Glomerular visceral epithelial cell (primary cell): Measurements from ENCODE around the gene PRSS58.

Experiments used
- DNase-seq: peaks from one replicate; pipeline ENCODE4 v3.0.0-alpha.2; 2016; ENCODE audit errors: extremely low spot score

Gene PRSS58

GRCh38 chr7:142257958-142258357, at the start of gene PRSS58:
PRSS58 (minus strand) TSS chr7:142258058; CDS start chr7:142257707, 351 bp downstream.
- no peak for DNase-seq

GRCh38 chr7:142307246-142307900, 49.5 kb upstream of the PRSS58 start:
- no peak for DNase-seq

- no peak for DNase-seq
Observed at GRCh38 chr7:142303650-142304049, 45.8 kb upstream of the PRSS58 start.

GRCh38 chr7:142301923-142302550, 44.2 kb upstream of the PRSS58 start:
- DNase-seq: peak; percentile 11

- no peak for DNase-seq
Observed at GRCh38 chr7:142301299-142301698, 43.4 kb upstream of the PRSS58 start.

GRCh38 chr7:142300689-142301088, 42.8 kb upstream of the PRSS58 start:
- no peak for DNase-seq

GRCh38 chr7:142299237-142299781, 41.5 kb upstream of the PRSS58 start:
- no peak for DNase-seq

- no peak for DNase-seq
Observed at GRCh38 chr7:142298627-142299026, 40.8 kb upstream of the PRSS58 start.

- DNase-seq: no peak
Observed at GRCh38 chr7:142298009-142298408, 40.2 kb upstream of the PRSS58 start.

- DNase-seq: no peak
Observed at GRCh38 chr7:142280263-142280662, 22.4 kb upstream of the PRSS58 start.

- no peak for DNase-seq
Observed at GRCh38 chr7:142279601-142280000, 21.7 kb upstream of the PRSS58 start.

GRCh38 chr7:142275028-142275427, 17.2 kb upstream of the PRSS58 start:
- DNase-seq: no peak

GRCh38 chr7:142272841-142273240, 15.0 kb upstream of the PRSS58 start:
- no peak for DNase-seq

GRCh38 chr7:142263598-142264380, 5.9 kb upstream of the PRSS58 start:
- peak; percentile 13 for DNase-seq

GRCh38 chr7:142250705-142251104, 7.2 kb downstream of the PRSS58 start:
- peak; percentile 47 for DNase-seq

- no peak for DNase-seq
Observed at GRCh38 chr7:142249918-142250317, 7.9 kb downstream of the PRSS58 start.

GRCh38 chr7:142248166-142249160, 9.4 kb downstream of the PRSS58 start:
- DNase-seq: no peak

GRCh38 chr7:142243823-142244222, 14.0 kb downstream of the PRSS58 start:
- no peak for DNase-seq

- DNase-seq: no peak
Observed at GRCh38 chr7:142240546-142240945, 17.3 kb downstream of the PRSS58 start.

GRCh38 chr7:142231716-142232115, 26.1 kb downstream of the PRSS58 start:
- no peak for DNase-seq

- DNase-seq: no peak
Observed at GRCh38 chr7:142228537-142229104, 29.2 kb downstream of the PRSS58 start.
